A673 (cell line): ENCODE measurements around the gene PPP1R37. TPM values are rescaled to one million over a fixed set of nuclear protein-coding genes. Genes with fewer than 3 reads are reported as not detected.

ENCODE experiments used
- BruUV-seq: library from RNA; stranded (reverse); fragments of 400-500 nt; replicated peaks from 2 replicates; lab custom pipeline; 2021; lab: Mats Ljungman, UMichigan
- CTCF ChIA-PET: fragments of 300-600 bp; sonication (Branson Sonifier 250); formaldehyde crosslinking; loops from one replicate; lab custom pipeline; 2022; ENCODE audit warnings: antibody characterized with exemption; lab: Charles Lee
- POLR2A ChIA-PET: fragments of 300-600 bp; sonication (Branson Sonifier 250); formaldehyde crosslinking; loops from one replicate; lab custom pipeline; 2022; ENCODE audit warnings: antibody characterized with exemption; ENCODE audit not compliant: low non-redundant PET; lab: Charles Lee
- DNase-seq: peaks from one replicate; pipeline ENCODE4 v3.0.0-alpha.2; 2015; ENCODE audit warnings: low spot score
- H3K27ac ChIP-seq: fragments of 200-600 bp; sonication (generic); 2 replicates; pipeline ENCODE4 v1.5.1; 2016; ENCODE audit warnings: mixed run types, low read depth, mild to moderate bottlenecking, mixed read lengths, antibody characterized with exemption, low read length; ENCODE audit not compliant: poor library complexity, severe bottlenecking
- H3K27me3 ChIP-seq: fragments of 200-600 bp; sonication (generic); replicated peaks from 2 replicates; pipeline ENCODE4 v1.6.1; 2017; ENCODE audit warnings: mixed run types, low read depth, mild to moderate bottlenecking, mixed read lengths, antibody characterized with exemption, low read length; ENCODE audit not compliant: insufficient read depth, poor library complexity
- H3K36me3 ChIP-seq: fragments of 200-600 bp; sonication (generic); 2 replicates; pipeline ENCODE4 v1.6.1; 2016; ENCODE audit warnings: mixed run types, mild to moderate bottlenecking, mixed read lengths, antibody characterized with exemption, low read length; ENCODE audit not compliant: insufficient read depth, poor library complexity, severe bottlenecking
- H3K4me1 ChIP-seq: fragments of 200-600 bp; sonication (generic); 2 replicates; pipeline ENCODE4 v1.6.1; 2017; ENCODE audit warnings: mixed run types, mild to moderate bottlenecking, mixed read lengths, antibody characterized with exemption, low read length; ENCODE audit not compliant: insufficient read depth, poor library complexity, severe bottlenecking
- H3K4me3 ChIP-seq: fragments of 200-600 bp; sonication (generic); 2 replicates; pipeline ENCODE4 v1.5.1; 2016; ENCODE audit warnings: low read depth, mixed run types, mild to moderate bottlenecking, mixed read lengths, low read length; ENCODE audit not compliant: poor library complexity, severe bottlenecking
- H3K9me3 ChIP-seq: fragments of 200-600 bp; sonication (generic); 2 replicates; pipeline ENCODE4 v1.6.1; 2016; ENCODE audit warnings: mixed run types, low read depth, mild to moderate bottlenecking, mixed read lengths, antibody characterized with exemption, low read length; ENCODE audit not compliant: poor library complexity, severe bottlenecking
- CTCF ChIP-seq: fragments of 300-800, 200-600 bp; sonication (generic); conservative IDR thresholded peaks from 2 replicates; pipeline ENCODE4 v1.5.1; 2017; ENCODE audit warnings: low read depth, mild to moderate bottlenecking, antibody characterized with exemption, low read length, moderate library complexity, mixed read lengths
- EZH2 ChIP-seq: fragments of 200-600 bp; sonication (generic); IDR thresholded peaks from 2 replicates; pipeline ENCODE4 v1.6.1; 2017; ENCODE audit warnings: borderline replicate concordance, low read depth, mild to moderate bottlenecking, mixed read lengths, antibody characterized with exemption, low read length; ENCODE audit not compliant: poor library complexity, severe bottlenecking
- intact Hi-C: fragments of 100-400 bp; cut with micrococcal nuclease; formaldehyde crosslinking; loops from one replicate; pipeline ENCODE4 v1.10.0; 2022; ENCODE audit not compliant: unreplicated experiment
- total RNA-seq: library from RNA; stranded (reverse); gene quantifications from 2 replicates; pipeline ENCODE4 v1.2.3, GENCODE V29; 2021

PPP1R37 gene
- total RNA-seq, 1 experiment from 2014 or later = 34.0 TPM

- no TSS peak for BruUV-seq
- Histone ChIP-seq H3K9me3 (no peaks in the 10 kb centered on the region), H3K36me3 (peaks cover 5% of the 10 kb centered on the region), H3K4me3 (no peak overlapping the region), H3K4me1 (no peaks in the 10 kb centered on the region), H3K27ac (no peak overlapping the region), H3K27me3 (no peaks in the 10 kb centered on the region)
- ChIA-PET POLR2A (no interaction called here), CTCF (no interaction called here)
- DNase-seq = no peak
- intact Hi-C loops = no loop called here
- TF ChIP-seq CTCF (no peak), EZH2 (no peak)
Measured at GRCh38 chr19:45139286-45140143, 46.5 kb downstream of the PPP1R37 start.

- ChIA-PET POLR2A (no interaction called here), CTCF (no interaction called here)
- TF ChIP-seq EZH2 (no peak), CTCF (no peak)
- H3K4me1 ChIP-seq = no peaks in the 10 kb centered on the region
- no peak for DNase-seq
- H3K36me3 ChIP-seq = peaks cover 10% of the 10 kb centered on the region
- no peaks in the 10 kb centered on the region for H3K27me3 ChIP-seq
- intact Hi-C loops = no loop called here
- H3K27ac ChIP-seq = no peak overlapping the region
- H3K9me3 ChIP-seq = no peaks in the 10 kb centered on the region
- no peak overlapping the region for H3K4me3 ChIP-seq
- no TSS peak for BruUV-seq
Measured at GRCh38 chr19:45140144-45140503, 47.1 kb downstream of the PPP1R37 start.

- ChIA-PET POLR2A (no interaction called here), CTCF (no interaction called here)
- intact Hi-C loops = no loop called here
- peaks cover 13% of the 10 kb centered on the region for H3K36me3 ChIP-seq
- no peak for DNase-seq
- H3K9me3 ChIP-seq = no peaks in the 10 kb centered on the region
- no peaks in the 10 kb centered on the region for H3K27me3 ChIP-seq
- no peak overlapping the region for H3K4me3 ChIP-seq
- H3K27ac ChIP-seq = no peak overlapping the region
- BruUV-seq = no TSS peak
- no peak for TF ChIP-seq EZH2
- TF ChIP-seq CTCF = no peak
- H3K4me1 ChIP-seq = no peaks in the 10 kb centered on the region
Measured at GRCh38 chr19:45140533-45140932, 47.6 kb downstream of the PPP1R37 start.
